ENCODE measurements around the gene POLR2H.

Gene POLR2H

GRCh38 chr3:184328516-184328915 lies 33.0 kb upstream of the POLR2H start:
- TF ChIP-seq GATA2 (IDR thresholded peaks at IDR 0.05; ENCODE audit: low read depth, low read length): no peak
- no peak for TF ChIP-seq GATA3 (IDR thresholded peaks at IDR 0.05; ENCODE audit: low read depth, low read length)

GRCh38 chr3:184332370-184333090 lies 29.0 kb upstream of the POLR2H start:
- TF ChIP-seq GATA2 (IDR thresholded peaks at IDR 0.05; ENCODE audit: low read depth, low read length): no peak

GRCh38 chr3:184333190-184333589 lies 28.3 kb upstream of the POLR2H start:
- TF ChIP-seq GATA3 (IDR thresholded peaks at IDR 0.05; ENCODE audit: low read depth, low read length) (no peak), GATA2 (IDR thresholded peaks at IDR 0.05; ENCODE audit: low read depth, low read length) (no peak)

DNA sequence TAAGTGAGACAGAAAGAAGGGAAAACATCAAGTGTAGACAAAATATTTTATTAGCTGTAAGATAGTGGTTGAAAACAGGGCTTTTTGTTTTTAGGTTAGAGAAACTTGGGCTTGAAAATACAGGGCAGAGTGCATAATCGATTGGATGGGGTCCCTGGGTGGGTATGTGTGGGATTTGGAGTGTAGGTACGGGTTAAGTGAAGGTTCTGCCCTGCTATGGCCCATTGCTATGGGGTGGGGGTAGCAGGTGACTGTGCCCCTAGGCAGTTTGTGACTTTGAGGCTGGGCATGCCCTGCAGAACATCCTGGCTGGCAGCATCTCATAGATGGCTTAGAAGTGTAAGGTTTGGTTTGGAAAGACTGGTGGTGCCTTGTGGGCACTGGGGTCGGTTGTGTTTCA lies 27.8 kb upstream of the POLR2H start:
- TF ChIP-seq GATA2 (IDR thresholded peaks at IDR 0.05; ENCODE audit: low read depth, low read length) (no peak), GATA3 (IDR thresholded peaks at IDR 0.05; ENCODE audit: low read depth, low read length) (no peak)

DNA sequence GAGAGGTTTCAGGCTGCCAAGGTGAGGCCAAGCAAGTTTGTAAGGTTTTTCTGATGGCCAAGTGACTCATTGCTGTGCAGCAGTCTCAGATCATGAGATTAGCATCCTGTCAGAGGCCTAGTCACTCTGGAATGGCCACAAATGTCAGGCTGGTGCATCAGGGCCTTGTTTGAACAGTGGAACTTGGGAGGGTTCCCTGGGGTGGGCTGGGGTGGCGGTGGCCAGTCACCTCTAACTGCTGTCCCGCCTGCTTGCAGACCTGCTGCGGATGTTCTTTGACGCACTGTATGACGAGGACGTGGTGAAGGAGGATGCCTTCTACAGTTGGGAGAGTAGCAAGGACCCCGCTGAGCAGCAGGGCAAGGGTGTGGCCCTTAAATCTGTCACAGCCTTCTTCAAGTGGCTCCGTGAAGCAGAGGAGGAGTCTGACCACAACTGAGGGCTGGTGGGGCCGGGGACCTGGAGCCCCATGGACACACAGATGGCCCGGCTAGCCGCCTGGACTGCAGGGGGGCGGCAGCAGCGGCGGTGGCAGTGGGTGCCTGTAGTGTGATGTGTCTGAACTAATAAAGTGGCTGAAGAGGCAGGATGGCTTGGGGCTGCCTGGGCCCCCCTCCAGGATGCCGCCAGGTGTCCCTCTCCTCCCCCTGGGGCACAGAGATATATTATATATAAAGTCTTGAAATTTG lies 26.9 kb upstream of the POLR2H start:
- no peak for TF ChIP-seq GATA2 (IDR thresholded peaks at IDR 0.05; ENCODE audit: low read depth, low read length)
- TF ChIP-seq GATA3 (IDR thresholded peaks at IDR 0.05; ENCODE audit: low read depth, low read length): no peak

GRCh38 chr3:184335291-184335660 lies 26.2 kb upstream of the POLR2H start:
- TF ChIP-seq GATA2 (IDR thresholded peaks at IDR 0.05; ENCODE audit: low read depth, low read length) (no peak), GATA3 (IDR thresholded peaks at IDR 0.05; ENCODE audit: low read depth, low read length) (no peak)

GRCh38 chr3:184335661-184336546 lies 25.6 kb upstream of the POLR2H start:
- no peak for TF ChIP-seq GATA2 (IDR thresholded peaks at IDR 0.05; ENCODE audit: low read depth, low read length)

DNA sequence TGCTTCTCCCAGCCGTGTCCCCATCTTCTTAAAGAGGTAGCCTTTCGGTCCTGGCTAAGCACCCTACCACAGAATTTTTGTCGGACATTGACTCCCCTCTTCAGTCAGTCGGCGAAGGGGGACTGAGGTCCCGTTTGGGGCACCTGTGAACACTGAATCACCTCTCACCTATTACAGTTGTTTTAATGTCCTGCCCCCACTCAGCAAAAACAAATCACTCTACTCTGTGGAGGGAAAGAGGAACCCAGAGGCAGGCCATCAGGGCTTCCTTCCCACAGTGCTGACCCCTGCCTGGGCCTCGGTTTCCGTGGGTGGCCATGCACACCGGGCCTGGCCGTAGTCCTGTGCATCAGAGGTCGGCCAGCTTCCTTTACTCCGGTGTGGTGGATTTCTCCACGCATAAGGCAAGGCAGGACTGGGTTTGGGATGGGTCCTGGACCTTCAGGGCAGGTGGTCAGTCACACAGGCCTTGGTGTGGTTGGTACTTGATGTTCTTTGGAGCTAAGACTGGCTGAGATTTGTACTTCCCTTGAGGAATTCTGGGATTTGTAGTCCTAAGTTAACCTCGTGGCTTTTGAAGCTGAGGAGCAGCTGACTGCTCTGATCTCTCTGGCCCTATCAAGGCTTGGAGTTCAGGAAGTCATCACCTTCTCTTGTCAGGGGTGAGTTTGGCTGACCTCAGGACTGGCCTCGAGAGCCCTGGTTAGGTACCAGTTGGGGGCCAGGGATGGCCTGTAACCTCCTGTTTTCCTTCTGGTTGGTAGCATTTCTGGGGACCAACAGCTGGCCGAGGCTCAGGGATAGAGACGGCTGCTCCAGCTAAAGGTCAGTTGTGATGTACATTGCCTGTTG lies 24.7 kb upstream of the POLR2H start:
- TF ChIP-seq GATA2 (IDR thresholded peaks at IDR 0.05; ENCODE audit: low read depth, low read length) (no peak), GATA3 (IDR thresholded peaks at IDR 0.05; ENCODE audit: low read depth, low read length) (no peak)

- TF ChIP-seq GATA2 (IDR thresholded peaks at IDR 0.05; ENCODE audit: low read depth, low read length): no peak
- TF ChIP-seq GATA3 (IDR thresholded peaks at IDR 0.05; ENCODE audit: low read depth, low read length): no peak
Measured at GRCh38 chr3:184337399-184337714, 24.2 kb upstream of the POLR2H start, which contains the start of gene FAM131A. TSS of gene FAM131A (plus strand) at chr3:184337600. CDS start at chr3:184337631, 31 bp downstream.

DNA sequence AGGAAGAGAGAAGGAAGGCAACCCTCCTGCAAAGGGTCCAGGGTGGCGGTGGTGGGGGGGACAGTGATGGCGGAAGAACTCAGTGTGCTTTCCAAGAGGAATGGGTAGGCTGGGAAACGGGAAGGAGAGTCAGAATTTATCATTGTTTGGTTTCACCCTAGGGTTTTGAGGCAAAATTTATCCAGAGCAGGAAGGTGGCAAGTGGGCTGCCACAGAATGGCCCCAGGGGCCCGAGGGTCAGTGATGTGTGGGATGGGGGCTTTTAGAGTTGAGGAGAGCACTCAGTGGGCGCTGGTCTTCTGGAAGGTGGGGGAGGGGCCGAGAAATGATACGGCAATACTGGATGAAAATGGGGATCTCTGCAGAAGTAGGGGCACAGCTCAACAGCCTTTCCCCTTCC lies 23.5 kb upstream of the POLR2H start:
- TF ChIP-seq GATA3 (IDR thresholded peaks at IDR 0.05; ENCODE audit: low read depth, low read length): no peak
- no peak for TF ChIP-seq GATA2 (IDR thresholded peaks at IDR 0.05; ENCODE audit: low read depth, low read length)

DNA sequence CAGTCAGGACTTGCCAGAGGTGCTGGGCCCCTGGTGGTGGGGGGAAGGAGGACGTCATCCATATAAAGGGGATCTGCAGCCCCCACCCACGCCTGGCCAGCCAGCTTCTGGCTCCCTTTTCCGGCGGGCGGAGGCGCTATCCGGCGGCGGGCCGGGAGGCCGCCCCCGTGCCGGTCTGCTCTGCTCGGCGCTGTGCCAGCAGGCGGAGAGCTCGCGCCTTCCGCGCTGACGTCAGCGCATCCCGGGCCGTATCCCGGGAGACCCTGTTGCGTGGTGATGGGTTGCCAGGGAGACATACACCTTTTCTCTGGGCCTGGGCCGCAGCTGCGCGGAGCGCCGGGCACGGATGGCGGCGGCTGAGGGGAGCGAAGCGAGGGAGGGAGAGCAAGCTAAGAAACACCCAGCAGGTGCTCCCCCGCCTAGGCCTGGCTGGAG lies 23.0 kb upstream of the POLR2H start:
- TF ChIP-seq GATA3 (IDR thresholded peaks at IDR 0.05; ENCODE audit: low read depth, low read length) (no peak), GATA2 (IDR thresholded peaks at IDR 0.05; ENCODE audit: low read depth, low read length) (no peak)

GRCh38 chr3:184339001-184339400 lies 22.5 kb upstream of the POLR2H start:
- no peak for TF ChIP-seq GATA3 (IDR thresholded peaks at IDR 0.05; ENCODE audit: low read depth, low read length)
- no peak for TF ChIP-seq GATA2 (IDR thresholded peaks at IDR 0.05; ENCODE audit: low read depth, low read length)

- TF ChIP-seq GATA2 (IDR thresholded peaks at IDR 0.05; ENCODE audit: low read depth, low read length): no peak
- no peak for TF ChIP-seq GATA3 (IDR thresholded peaks at IDR 0.05; ENCODE audit: low read depth, low read length)
Measured at GRCh38 chr3:184341925-184342324, 19.6 kb upstream of the POLR2H start.
